IMR-90 (cell line): Measurements from ENCODE around the gene TES.

Experiments
- CEBPB ChIP-seq: IDR thresholded peaks from 2 replicates; pipeline ENCODE4 v1.6.1; 2012; ENCODE audit warnings: low read depth, low read length, improper control_type of control experiment
- CTCF ChIP-seq: conservative IDR thresholded peaks from 2 replicates; pipeline ENCODE4 v1.5.1; 2012; ENCODE audit warnings: mild to moderate bottlenecking, low read depth, low read length, improper control_type of control experiment
- MXI1 ChIP-seq: IDR thresholded peaks from 2 replicates; pipeline ENCODE4 v1.6.1; 2012; ENCODE audit warnings: low read depth, mild to moderate bottlenecking, low read length, moderate library complexity, borderline replicate concordance
- POLR2A ChIP-seq: IDR thresholded peaks from 2 replicates; pipeline ENCODE4 v1.6.1; 2012; ENCODE audit warnings: mild to moderate bottlenecking, low read depth, low read length

GRCh38 chr7:116173051-116174028, 37.0 kb upstream of the TES start:
- TF ChIP-seq MXI1 (no peak), CTCF (peak; percentile 71), POLR2A (no peak), CEBPB (no peak)
